Measurements from ENCODE around the gene PPM1N.
A peak's percentile ranks its signal among the peaks of the same experiment; 100 is the strongest.

DNA sequence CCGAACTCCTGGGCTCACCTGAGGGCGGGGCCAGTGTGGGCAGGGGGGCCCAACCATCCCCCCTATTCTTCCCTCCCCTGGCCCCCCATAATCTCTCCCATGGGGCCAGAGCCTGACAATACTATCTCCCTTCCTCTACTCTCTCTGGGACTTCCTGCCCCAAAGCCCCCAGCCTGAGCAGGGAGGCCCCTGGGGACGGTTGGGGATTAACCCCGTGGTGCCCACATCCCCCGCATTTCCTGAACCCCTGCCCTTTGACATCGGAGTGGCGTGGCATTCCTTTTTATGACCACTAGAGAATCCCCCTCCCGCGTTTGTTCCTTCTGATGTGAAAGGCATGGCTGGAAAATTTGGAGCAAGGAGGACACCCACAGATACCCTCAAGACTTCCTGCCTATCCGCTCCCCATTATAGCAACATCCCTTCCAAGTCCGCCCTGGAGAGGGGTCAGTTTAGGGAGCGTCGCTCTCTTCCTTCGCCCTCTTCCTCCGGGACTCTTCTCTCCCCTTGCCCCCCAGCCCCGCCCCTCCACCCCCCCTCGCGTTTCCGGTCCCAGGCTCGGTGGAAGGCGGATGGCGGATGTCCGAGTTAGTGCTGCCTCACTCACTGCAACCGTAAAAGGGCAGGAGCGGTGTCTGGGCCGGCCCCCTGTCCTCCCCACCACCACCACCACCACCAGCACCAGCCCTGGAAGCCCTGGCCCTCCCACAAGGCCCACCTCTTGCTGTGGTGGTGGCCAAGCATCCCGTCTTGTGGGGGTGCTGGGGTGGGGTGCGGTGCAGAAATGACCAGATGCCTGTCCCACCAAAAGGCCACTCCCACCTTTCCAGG lies 10.8 kb downstream of the PPM1N start:
- no peak for TF ChIP-seq POLR2A (IDR thresholded peaks at IDR 0.05)
- TF ChIP-seq, protein P1, sequence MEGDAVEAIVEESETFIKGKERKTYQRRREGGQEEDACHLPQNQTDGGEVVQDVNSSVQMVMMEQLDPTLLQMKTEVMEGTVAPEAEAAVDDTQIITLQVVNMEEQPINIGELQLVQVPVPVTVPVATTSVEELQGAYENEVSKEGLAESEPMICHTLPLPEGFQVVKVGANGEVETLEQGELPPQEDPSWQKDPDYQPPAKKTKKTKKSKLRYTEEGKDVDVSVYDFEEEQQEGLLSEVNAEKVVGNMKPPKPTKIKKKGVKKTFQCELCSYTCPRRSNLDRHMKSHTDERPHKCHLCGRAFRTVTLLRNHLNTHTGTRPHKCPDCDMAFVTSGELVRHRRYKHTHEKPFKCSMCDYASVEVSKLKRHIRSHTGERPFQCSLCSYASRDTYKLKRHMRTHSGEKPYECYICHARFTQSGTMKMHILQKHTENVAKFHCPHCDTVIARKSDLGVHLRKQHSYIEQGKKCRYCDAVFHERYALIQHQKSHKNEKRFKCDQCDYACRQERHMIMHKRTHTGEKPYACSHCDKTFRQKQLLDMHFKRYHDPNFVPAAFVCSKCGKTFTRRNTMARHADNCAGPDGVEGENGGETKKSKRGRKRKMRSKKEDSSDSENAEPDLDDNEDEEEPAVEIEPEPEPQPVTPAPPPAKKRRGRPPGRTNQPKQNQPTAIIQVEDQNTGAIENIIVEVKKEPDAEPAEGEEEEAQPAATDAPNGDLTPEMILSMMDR (IDR thresholded peaks at IDR 0.05) = peak in 2 of 3 donors; percentile 40 to 44
- peak in 1 of 3 donors; percentile 26 for TF ChIP-seq POLR2AphosphoS5 (IDR thresholded peaks at IDR 0.05)
